KG1 (cell line): ENCODE results near the gene ALKAL2.

Experiments
- DNase-seq: peaks from one replicate; lab custom pipeline; 2025; lab: John Stamatoyannopoulos, UW

The ALKAL2 gene

GRCh38 chr2:270861-271260, 17.0 kb downstream of the ALKAL2 start:
- no peak for DNase-seq

GRCh38 chr2:269356-270030, 18.4 kb downstream of the ALKAL2 start:
- DNase-seq = no peak

DNA sequence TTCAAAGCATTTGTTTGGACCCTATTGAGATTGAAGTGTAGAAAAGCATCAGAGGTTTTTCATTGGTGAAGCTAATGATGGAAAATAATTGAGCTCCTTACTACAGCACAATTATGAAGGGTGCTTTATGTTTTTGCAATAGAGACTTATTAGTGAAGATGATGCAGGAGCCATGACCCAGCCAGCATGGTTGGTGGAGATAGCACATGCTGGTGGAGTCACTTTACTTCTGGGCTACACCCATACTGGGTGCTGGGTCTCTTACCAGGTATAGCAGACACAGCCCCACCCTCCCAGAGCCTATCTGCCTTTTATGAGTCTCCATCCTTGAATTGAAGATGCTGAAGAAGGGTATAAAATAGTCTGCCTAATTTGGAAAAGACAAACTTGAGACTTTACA, 19.6 kb downstream of the ALKAL2 start:
- DNase-seq = no peak

- DNase-seq = peak; percentile 88
Measured at GRCh38 chr2:264493-265468, 23.1 kb downstream of the ALKAL2 start, which contains the start of gene ACP1. Gene ACP1 (plus strand): TSS chr2:264947. CDS start chr2:264965, 18 bp downstream.

- no peak for DNase-seq
Measured at GRCh38 chr2:263774-264492, 24.0 kb downstream of the ALKAL2 start, which contains the start of gene SH3YL1. Gene SH3YL1 (minus strand): TSS chr2:264032. CDS start chr2:263984, 48 bp downstream.

- no peak for DNase-seq
Measured at GRCh38 chr2:263022-263738, 24.7 kb downstream of the ALKAL2 start.

GRCh38 chr2:262117-262516, 25.8 kb downstream of the ALKAL2 start:
- no peak for DNase-seq

- DNase-seq = no peak
Measured at GRCh38 chr2:260507-261161, 27.3 kb downstream of the ALKAL2 start.

DNA sequence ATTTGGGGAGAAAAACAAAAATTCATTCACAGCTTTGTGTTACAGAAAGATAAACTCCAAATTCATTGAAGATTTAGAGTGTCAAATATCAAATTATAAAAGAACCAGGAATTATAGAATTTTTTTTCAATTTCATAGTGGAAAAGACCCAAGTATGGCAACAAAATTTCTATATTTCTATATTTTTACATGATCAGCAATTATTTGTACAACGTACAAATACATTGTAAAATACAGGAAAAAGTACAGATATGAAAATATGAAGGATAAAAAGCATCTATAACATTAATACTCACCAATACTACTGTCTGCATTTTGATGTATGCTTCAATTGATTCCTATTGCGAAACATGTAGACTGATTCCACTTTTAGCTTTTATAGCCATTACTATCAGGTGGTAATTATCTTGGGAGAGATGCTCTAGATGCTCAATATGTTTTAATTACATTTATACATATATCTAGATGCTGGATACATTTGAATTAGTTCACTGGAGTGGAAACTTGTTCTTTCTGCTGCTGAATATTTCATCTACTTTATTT, 28.0 kb downstream of the ALKAL2 start:
- no peak for DNase-seq

GRCh38 chr2:258933-259332, 29.0 kb downstream of the ALKAL2 start:
- no peak for DNase-seq

GRCh38 chr2:257842-258241, 30.0 kb downstream of the ALKAL2 start:
- DNase-seq = no peak

DNA sequence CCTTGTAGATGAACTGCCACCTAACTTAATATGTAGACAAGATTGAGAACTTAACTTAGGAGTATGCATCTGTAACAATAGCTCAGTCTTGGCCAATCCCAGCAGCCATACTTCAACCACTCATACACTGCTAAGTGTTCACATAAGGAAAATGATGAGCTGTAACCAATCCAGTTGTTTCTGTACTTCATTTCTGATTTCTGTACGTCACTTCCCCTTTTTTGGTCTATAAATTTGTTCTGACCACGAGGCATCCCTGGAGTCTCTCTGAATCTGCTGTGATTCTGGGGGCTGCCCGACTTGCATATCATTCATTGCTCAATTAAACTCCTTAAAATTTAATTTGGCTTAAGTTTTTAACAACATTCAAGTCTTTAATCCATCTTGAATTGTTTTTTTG, 30.5 kb downstream of the ALKAL2 start:
- DNase-seq = no peak

GRCh38 chr2:256094-256493, 31.8 kb downstream of the ALKAL2 start:
- DNase-seq = no peak

DNA sequence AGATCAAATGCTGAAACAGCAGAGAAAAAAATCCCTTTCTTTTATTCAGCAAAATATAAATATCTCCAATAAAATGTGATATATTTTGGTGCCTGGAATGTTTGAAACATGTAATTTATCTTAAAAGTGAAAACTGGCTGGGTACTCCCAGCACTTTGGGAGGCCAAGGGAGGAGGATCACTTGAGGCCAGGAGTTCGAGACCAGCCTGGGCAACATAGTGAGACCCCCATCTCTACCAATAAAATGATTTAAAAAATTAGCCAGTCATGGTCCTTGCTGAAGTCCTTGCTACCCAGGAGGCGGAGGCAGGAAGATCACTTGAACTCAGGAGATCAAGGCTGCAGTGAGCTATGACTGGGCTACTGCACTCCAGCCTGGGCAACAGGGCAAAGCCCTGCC, 32.7 kb downstream of the ALKAL2 start:
- no peak for DNase-seq

GRCh38 chr2:254241-254640, 33.6 kb downstream of the ALKAL2 start:
- DNase-seq = no peak

DNA sequence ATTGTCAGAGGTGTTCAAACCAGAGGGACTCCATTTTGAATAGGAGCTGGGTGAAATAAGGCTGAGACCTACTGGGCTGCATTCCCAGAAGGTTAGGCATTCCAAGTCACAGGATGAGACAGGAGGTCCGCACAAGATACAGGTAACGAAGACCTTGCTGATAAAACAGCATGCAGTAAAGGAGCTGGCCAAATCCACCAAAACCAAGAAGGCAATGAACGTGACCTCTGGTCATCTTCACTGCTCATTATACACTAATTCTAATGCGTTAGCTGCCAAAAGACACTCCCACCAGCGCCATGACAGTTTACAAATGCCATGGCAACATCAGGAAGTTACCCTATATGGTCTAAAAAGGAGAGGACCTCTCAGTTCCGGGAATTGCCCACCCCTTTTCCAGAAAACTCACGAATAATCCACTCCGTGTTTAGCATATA, 34.7 kb downstream of the ALKAL2 start:
- no peak for DNase-seq

DNA sequence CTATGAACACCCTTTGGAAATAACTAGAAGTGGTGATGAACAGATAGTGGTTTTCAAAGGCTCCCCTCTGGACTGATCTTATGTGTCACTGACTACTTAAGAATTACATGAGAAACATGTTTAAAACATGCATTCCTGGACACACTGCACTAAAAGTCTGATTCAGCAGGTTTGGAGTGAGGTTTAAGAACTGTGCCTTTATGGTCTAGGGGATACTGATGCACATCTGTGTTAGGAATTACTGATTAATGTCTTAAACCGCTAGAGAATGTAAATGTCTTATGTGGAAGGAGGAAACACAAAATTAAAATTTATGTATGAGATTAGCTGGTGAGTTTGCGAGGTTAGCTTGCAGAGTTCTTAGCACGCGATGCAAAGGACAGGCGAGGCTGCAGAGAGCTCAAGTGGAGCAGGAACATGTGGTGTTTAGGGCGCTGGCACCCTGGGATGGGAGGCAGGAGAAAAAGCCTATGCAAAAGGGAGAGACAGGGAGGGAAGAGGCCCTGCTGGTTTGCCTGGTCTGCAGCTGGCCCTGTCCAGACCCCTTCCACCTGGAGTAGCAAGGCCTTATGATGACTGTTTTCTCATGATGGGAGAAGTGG, 35.8 kb downstream of the ALKAL2 start:
- no peak for DNase-seq

DNA sequence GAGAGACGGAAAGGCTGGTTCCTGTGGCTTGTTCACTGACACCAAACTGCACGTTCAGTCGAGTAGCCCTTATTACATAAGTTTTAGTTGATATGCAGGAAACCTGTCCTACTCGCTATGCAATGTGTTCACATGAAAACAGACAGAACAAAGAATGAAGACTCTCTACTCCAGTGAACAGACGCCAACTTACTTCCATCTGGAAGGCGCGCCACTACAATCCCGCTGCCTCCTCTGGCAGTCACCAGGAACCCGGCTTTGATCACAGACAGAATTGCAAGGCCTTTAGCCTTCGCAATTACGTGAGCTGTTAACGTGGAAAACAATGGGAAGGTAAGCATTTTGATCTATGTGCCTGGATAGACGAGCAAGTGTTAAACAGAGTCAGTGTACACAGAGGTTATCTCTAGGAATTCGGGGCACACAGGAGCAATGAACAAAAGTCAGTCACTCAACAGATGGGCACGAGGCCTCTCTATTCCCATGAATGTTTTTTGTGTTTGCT, 38.3 kb downstream of the ALKAL2 start:
- no peak for DNase-seq

DNA sequence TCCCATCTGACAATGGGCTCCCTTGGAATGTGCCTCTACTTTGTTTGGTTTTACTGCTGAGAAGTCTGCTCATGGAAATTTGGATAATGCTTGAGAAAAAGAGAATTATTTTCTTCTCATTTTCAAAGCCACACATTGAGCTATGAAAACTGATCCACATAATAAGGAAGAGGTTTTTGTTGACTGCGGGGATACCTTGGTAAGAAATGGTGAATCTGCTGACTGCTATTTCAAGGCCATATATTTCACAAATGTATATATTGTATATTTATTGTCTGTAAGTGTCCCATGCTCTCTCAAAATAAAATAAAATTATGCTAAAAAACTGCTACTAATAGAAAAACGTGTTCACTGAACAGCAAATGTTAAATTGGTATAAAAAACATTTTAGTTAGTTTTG, 39.2 kb downstream of the ALKAL2 start:
- DNase-seq = no peak

DNA sequence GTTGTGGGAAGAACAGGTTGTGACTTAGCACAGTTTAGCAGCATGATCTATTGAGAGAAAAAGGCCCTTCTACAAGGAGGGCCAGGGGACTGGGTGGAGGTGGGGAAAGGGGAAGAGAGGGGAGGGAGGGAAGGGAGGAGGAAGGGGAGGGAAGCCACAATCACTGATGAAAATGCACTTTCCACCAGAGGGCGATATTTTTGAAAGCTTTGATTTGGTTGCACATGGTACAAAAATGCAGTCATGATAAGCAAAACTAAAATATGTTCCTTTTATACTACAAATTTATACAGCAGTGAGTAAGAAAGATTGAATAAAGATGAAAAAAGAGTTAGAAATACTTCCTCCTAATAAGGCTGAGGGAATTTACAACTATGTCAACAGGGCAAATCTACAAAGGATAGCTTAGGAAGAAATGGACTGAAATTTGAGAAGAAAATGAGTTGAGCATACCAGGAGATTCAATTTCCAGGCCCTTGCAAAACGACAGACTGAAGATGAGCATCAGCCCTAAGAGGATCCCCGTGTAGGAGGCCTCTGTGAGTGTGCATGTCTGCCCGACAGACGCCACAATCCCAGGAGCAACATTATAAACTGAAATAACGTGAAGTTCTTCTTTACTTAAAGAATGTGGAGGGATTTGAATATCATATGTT, 41.3 kb downstream of the ALKAL2 start:
- DNase-seq = peak; percentile 38
